HG03196 (cell line): ENCODE measurements around the gene PKD1L1.

ENCODE experiments used
- ATAC-seq: cut with Tn5 transposase; IDR thresholded peaks from one replicate; pipeline ENCODE4 v1.9.1; 2021; ENCODE audit not compliant: unreplicated experiment

The PKD1L1 gene

DNA sequence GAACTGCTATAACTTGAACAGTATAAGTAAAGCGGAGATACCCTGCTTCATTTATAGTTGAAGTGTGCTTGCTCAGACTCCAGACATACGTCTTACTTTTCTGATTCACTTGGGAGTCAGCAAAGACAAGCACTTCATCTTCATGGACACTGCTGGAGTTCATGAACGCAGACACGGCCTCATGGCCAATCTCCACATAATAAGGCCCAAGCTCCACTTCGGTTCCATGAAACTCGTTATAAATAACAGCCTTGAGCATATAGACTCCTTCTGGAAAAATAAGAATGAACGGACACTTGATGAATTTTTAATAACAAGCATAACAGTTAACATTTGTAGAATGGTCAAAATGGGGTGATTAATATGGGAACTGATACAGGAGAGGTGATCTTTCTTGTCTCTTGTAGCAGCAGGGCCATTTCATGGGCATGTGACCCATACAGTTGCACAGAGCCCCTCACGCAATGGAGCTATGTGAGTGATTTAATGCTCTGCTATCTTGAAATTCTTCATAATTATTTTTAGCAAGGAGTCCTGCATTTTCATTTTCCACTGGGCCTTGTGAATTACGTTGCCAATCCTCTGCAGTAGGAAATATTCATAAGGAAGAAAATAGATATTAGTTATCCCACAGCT, 40.2 kb downstream of the PKD1L1 start:
- no peak for ATAC-seq

DNA sequence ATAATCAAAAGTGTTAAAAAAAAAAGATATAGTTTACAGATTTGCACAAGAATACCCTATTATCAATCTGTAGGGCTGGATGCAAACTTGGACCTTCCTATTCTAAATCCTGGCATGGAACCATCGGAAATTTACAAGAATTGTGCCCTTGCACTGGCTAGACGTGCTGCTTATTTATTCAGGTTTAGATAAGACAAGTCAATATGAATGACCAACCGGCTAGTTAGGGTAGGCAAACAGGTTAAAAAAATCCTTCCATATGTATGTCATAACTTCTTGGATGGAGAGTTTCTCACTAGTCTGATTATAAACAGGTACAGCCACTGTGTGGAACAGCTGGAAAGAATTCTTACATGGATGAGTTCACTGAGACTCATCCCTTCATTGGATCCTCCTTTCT, 41.4 kb downstream of the PKD1L1 start:
- ATAC-seq = no peak

DNA sequence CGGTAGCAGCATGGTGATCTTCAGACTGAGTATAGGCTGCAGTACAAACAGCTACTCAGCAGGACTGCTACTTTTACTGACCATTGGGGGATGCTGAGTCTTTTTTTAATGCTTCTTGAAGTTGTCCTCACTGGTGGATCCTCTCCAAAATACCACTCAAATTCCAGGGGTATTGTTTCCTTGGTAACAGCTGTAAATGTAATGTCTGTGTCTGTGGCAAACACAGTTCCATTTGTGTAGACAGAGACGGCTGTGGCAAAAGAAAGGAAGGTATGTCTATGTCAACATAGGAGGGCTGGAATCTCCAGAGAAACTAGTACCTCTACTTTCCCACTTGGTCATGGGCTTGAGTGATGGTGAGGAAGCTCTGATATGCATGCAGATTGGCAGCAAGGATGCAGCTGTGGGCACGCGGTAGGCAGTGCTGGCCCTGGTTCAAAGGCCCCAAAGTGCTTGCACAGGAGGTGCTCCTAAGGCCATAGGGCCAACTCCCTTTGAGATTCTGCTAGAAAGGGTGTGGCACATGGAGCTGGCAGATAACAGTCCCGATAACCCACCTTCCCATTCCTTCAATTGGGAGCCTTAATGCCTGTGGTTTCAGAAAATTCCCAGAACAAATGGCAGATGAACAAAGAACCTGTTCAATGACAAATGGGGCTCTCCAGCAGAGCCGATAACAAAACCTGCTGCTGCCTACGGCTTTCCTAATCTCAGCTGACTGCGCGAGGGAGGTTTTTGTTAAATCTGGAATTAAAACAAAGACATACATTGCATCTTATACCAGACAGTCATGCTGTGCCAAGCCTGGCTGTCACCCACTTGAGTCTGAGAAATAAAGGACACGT, 43.0 kb downstream of the PKD1L1 start:
- ATAC-seq = no peak

DNA sequence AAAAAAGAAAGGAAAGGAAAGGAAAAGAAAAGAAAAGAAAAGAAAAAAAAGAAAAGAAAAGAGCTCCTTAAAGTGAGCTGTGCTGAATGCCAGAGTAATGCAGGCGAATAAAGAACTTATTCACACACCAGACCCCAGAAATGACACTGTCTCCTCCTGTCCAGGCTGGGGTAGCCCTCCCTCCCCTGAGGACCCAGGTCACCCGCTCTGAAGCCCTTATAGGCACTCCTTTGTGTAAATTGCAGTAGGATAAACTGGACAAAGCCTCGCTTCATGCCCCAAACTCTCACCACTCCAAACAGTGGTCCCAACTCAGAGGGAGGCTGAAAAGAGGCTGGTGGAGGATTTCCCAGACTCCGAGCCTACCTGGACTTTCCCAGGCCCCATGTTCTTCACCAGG, 46.3 kb downstream of the PKD1L1 start:
- ATAC-seq = no peak

DNA sequence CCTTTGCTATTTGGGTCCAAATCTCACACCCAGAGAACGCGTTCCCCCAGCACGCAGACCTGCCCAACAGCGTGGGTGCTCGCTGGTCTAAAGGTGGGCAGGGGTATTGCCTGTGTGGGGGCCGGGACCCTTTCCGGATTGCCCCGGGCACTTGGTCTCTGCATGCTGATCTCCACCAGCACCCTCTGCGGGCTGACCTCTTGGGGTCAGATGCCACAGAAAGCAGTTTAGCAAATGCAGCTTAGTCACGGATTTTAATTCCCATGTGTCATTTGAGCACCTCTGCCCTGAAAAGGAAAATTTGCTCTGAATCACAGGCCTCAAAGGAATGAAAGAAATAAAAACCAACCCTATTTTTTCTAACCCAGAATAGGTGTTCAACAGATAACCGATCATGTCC, 46.7 kb downstream of the PKD1L1 start:
- ATAC-seq = no peak

DNA sequence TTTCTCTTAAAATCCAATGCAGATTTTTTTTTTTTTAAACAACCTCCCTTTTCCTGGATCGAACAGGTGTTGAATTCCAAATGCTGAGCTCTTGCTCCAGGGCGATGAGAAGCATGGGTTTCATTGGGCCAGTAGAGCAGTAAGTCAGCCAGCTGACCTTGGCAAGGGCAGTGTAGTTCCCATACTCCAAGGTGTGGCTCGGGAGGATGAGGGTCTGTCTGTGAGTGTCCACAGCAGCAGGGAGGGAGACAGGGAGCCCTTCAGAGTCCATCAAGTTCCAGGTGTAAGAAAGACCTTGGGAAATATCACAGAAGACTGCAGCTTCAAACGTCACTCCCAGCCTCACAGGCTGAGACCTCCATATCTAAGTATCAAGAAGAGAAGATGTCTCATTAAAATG, 50.4 kb downstream of the PKD1L1 start:
- ATAC-seq = no peak

DNA sequence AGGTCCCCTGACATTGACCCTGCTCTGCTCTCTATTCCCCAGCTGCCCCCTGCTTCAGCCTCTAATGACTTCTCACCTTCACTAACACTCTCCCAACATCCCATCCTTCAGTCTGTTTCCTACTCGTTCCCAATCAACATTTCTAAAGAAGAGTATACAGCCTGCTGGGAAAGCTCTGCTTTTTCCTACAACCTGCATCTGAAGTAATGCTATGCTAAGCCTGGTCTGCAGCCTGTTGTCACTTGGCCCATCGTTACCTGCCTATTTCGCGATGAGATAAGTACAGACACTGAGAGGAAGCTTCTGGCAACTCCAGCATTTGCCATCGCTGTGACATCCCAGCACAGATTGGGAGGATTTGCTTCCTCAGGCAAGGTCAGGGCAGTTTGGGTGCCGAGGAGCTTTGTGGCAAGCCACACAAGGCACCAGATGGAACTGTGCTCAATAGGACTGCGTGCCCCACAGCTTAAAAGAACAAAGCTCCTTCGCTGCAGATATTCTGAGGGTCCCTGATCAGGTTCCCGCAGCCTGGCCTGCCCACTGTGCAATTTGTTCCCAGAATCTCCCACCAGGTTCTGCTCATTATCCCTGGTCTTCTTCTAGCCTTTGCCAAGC, 51.4 kb downstream of the PKD1L1 start:
- no peak for ATAC-seq

DNA sequence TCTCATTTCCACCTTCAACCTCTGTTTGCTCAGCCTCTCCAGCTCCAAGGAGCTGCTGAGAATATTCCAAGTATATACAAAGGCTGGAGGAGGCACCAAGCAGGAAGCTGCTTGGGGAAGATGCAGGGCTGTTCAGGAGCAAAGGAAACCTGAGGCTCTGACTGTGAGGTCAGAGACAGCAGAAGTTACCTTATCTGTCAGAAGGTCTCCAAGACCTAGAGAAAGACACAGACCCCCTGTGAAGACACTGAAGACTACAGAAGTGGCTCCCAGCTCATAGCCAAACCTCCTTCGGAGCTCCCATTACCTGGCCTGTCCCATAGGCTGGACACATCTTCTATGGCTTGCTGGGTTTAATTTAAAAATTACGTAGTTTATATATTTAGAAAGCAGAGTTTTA, 53.2 kb downstream of the PKD1L1 start:
- no peak for ATAC-seq

DNA sequence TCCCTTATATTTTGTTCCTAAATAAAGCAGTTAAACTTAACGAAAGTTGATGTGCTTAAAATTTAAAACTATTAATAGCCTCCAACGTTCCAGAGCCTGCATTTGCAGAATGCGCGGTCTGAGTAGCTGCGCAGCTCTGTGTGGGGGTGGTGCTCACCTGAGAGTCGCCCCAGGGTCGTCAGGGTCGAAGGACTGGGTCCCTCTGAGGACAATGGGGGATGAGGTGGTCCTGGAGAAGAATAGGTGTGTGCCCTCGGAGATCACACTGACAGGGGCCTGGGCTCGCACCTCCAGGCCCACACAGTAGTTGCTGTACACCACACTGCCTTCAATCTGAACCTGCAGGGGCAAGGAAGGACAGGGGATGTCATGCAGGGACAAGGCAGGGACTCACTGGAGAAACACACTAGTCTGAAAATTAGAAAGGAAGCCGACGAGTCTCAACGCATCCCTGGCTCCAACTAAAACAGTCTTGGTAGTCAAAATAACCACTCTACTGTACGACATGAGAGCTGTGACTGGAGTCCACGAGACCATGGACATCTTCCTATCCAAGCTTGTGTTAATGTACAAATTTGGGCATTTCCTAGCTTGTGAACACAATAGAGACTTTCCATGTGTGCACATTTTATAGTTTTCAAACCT, 54.4 kb downstream of the PKD1L1 start:
- no peak for ATAC-seq

DNA sequence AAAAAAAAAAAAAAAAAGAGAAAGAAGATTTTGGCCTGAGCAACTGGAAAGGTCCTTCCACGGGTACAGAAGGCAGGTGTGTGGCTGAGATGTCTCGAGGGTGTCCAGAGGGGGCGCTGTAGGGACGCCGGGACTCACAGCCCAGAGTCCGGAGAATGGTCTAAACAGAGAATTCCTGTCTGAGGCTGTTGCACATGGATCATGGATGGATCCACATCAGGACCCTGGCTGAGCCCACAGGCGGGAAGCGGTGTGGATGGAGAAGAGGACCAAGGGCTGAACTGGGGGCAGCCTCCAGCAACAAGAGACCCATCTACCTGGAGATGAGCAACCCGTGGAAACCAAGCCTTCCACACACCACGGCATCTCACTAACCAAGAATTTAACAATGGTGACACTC, 55.0 kb downstream of the PKD1L1 start:
- no peak for ATAC-seq

DNA sequence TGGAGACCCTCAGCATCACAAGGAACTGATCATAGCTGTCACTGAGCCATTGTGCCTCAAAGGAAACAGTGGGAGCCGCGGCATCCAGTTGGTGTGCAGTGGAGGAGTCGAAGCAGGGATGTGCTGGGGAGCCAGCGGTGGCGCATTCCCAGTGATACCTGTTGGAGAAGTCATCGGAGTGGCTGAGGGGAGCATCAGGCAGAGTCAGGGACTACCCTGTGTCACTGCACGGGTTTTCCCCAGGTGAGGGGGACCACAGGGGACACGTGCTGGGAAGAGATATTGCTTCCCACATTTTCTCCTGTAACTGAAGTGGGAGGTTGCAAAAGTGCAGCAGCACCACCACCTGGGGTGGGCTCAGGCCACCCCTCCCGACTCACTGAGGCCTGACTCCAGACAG, 57.7 kb downstream of the PKD1L1 start:
- ATAC-seq = no peak

DNA sequence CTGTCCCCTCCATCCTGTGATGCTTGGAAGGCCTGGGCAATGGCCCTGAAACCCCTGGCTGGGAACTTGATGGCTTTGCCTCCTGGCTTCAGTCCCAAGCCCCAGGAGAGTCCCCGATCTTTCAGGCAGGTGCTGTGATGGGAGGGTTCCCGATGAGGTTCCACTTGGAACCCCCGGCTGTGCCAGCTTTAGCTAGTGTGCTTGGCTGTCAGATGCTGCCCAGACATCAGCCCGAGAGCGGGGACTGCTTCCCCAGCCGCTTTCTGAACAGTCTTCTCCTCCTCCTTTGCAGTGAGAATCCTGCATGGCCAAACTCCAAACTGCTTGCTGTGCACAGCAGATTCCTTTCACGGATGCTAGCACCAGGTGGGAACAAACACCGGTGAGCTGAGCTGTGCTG, 58.1 kb downstream of the PKD1L1 start:
- no peak for ATAC-seq

DNA sequence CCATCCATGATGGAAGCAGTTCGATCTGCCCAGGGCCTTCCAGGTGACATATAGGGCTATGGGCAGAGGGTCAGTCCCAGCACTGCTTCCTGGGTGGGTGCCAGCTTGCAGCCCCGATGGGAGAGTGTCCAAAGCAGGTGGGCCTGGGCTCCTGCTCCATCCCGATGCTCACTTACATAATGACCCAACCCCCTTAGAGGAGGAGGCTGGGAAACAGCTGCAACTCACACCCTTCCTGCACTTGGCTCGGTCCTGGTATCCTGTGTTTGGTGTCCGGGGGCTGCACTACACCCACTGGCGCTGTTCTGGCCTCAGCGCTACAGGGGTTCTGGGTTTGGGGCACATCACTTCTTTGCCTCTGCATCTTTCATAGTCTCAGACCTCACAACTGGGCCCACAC, 58.5 kb downstream of the PKD1L1 start:
- no peak for ATAC-seq

DNA sequence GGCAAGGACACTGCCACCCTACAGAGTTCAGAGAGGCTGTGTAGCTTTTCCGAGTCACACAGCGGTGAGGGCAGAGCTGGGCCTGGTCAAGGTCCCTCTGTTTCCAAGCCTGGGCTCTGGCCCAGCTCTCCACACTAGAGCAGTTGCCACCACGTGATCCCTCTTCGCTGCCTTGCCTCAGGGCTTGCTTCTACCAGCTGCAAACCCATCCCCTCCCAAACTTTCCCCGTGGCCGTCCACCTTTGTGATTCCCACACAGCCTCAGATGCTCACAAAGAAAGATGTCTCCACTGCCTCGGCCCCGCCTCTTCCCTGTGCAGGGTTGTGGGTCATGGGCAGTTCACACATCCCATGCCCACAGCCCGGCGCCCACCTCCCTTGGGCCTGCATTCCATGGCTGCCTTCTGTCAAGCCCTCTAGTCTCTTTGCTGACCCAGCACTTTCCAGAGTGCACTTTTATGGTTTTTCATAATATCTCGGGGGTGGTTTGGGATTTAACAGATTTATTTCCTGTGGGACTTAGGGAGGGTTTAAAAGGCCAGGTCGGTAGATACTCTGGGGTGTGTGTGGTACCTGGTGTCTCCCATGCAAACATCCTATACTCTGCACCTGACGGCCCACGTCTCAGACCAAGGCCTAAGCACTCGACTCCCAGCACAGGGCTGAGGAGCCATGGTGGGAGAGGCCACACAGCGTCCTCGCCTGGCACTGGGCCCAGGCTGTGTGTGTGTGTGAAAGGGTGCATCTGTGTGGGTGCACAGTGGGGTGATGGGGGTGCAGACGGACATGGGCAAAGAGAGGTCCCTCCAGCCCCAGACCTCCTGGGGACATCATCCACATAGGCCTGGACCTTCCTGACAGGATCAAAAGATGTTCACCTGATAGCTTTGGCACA, 59.6 kb downstream of the PKD1L1 start:
- ATAC-seq = no peak

DNA sequence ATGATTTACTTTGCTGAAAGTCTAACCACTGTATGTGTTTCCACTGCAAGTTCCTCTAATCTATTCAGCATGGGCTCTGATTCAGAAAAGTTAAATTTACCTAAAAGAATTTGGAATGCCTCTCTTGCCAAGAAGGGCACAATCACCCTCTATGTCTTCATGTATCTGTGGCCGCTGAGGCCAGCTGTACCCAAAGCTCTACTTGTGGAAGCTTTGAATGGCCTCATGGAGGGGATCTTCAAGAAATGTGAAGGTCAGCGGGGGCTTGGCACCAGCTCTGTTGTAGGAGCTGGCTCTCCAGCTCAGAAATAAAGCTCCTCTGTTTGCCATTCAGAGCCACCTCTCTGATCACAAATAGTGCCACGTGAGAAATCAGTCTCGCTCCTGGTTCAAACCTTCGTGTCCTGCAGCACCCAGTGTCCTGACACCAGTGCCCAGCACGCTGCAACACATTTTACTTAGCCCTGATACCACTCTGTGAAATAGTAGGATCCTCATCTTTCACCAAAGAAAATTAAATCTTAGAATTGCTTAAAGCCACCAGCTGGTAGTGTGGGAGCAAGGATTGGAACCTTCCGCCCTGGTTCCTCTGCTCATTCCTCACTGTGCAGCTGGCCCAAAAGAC, 61.1 kb downstream of the PKD1L1 start:
- ATAC-seq = no peak

DNA sequence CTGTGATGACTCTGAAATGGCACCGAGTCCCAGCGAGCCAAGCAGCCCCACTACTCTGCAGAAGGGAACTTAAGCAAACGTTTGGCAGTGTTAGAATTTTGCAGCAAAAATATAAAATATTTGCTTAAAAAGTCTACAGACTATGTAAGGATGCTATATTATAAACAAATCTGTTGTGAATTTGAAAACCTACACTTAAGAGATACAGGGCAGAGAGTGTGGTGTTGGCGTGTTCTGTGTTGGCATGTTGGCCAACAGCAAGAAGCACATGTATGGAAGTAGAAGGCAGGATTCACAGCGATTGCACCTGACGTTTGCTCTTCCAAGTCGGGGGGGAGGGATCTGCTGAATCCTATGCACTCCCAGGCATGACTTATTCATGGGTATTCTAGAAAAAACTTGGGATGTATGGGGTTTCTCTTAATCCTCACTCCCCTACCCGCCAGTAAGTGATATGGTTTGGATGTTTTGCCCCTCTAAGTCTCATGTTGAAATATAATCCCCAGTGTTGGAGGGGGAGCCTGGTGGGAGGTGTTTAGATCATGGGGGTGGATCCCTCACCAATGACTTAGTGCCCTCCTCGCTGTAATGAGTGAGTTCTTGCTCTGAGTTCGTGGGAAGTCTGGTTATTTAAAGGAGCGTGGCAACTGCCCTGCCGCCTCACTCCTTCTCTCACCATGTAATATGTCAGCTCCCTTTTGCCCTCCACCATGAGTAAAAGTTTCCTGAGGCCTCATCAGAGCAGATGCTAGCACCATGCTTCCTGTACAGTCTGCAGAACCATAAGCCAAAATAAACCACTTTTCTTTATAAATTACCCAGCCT, 62.1 kb downstream of the PKD1L1 start:
- ATAC-seq = no peak

DNA sequence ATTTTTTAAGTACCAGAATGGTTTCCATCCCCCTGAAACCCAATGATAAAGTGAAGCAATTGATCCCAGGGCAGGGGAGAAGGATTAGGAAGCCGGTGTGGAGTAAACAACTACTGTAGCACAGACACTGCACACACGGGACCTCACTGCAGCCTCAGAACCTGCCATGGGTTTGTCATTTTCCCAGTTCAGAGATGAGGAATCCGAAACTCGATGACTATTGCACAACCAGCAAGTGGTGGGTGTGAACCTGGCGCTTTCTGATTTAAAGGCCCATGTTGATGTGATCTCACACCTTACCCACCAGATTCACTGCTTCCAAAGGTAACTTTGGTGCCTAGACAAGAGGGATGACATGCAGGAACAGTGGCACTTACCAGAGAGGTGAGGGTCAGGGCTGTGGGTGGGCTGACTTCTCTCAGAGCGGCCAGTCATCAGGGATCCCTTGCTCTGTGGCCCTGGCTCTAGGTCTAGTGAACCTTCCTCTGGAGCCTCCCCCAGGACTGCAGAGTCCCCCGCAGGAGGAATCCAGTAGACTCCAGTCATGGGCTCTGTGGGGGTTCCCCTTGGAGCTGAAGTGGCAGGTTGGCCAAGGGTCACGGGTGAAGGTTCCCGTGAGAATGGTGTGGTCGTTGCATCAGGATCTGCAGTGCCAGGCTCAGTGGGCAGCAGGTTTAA, 62.8 kb downstream of the PKD1L1 start:
- ATAC-seq = no peak

DNA sequence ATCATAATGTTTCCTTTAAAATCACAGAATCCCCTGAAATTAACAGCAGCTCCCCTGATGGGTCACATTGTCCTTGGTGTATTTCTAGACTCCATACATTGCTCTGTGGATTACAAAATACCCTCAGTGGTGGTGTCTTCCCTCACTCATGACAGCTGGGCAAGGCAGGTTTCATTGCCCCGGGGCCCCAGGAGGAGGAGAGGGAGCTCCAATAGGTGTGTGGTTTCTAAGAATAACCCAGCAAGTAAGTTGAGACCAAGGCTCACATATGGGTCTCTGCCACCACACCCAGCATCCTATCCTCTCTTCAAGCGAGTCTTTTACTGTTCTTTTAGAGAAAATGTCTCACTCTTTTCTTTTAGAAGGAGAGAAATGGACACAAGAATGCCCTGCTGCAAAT, 63.6 kb downstream of the PKD1L1 start:
- ATAC-seq = no peak

DNA sequence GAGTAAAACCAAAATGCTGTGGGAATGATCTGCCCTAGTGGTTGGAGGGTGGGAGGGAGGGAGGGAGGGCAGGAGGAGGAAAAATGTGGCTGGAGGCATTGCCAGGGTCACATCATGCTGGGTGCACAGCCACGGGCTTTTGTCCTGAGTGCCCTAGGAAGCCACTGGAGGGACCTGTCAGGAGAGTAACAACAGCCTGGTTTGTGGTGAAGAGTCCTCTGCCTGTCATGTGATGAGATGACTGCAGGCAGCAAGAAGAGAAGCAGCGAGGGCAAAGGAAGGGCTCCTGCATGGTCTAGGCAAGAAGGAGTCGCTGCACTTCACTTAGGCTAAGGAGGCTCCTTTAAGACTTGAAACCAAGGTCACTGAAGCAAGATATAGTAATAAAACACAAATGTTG, 65.6 kb downstream of the PKD1L1 start:
- no peak for ATAC-seq
